Activated CD8-positive, alpha-beta memory T cell treated with anti-CD3 and anti-CD28 coated beads for 48 hours (primary cell): ENCODE results near the gene CHTOP.

Experiments
- DNase-seq, 3 experiments: peaks; one replicate each; pipeline ENCODE4 v3.0.0-alpha.2; 2020; ENCODE audit warnings: low read depth in 2 of 3, low spot score in 2 of 3

The CHTOP gene

GRCh38 chr1:153684892-153685291 lies 51.0 kb downstream of the CHTOP start:
- DNase-seq: no peak

GRCh38 chr1:153685544-153686340 lies 51.9 kb downstream of the CHTOP start:
- no peak for DNase-seq

- DNase-seq: no peak
Measured at GRCh38 chr1:153687346-153688125, 53.7 kb downstream of the CHTOP start.

- DNase-seq: no peak
Measured at GRCh38 chr1:153688276-153688675, 54.4 kb downstream of the CHTOP start.

- no peak for DNase-seq
Measured at GRCh38 chr1:153688736-153689328, 55.0 kb downstream of the CHTOP start.

GRCh38 chr1:153693466-153693865 lies 59.6 kb downstream of the CHTOP start:
- no peak for DNase-seq
